GM12874 (cell line): Measurements from ENCODE around the gene COL2A1.

Source experiments
- CTCF ChIP-seq: IDR thresholded peaks from 2 replicates; pipeline ENCODE4 v1.5.1; 2011; ENCODE audit warnings: low read depth, mild to moderate bottlenecking, control low read depth, low read length, moderate library complexity; ENCODE audit not compliant: insufficient read depth

Gene COL2A1

GRCh38 chr12:47954058-47954457 lies 50.2 kb downstream of the COL2A1 start:
- TF ChIP-seq CTCF, result no peak

DNA sequence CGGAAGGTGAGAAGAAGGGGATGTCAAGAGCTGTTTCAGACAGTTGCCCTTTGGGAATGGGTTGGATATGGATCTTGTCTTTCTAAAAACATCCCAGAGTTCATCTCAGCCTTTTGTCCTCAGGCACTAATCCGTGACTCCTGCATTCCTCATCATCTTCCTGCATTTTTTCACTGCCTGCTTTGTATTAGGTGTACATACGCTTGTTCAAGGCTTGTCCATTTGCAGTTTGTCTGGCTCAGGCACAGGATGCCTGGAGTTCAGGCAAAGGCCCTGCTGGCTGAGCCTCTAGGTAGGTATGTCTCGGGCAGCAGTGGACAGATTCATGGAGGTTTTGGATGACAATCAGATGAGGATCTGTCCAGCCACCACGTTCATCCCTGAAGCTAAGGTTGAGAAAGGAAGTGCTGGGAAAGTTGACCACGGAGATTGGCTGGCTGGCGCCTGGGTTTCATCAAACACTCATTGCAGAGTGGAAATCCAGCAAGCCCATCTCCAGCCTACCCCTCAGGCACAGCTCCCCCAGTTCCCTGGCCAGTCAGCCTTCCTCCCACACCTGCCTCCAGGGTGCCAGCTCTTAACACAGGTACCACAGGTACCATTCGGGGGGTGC lies 53.3 kb downstream of the COL2A1 start:
- no peak for TF ChIP-seq CTCF

DNA sequence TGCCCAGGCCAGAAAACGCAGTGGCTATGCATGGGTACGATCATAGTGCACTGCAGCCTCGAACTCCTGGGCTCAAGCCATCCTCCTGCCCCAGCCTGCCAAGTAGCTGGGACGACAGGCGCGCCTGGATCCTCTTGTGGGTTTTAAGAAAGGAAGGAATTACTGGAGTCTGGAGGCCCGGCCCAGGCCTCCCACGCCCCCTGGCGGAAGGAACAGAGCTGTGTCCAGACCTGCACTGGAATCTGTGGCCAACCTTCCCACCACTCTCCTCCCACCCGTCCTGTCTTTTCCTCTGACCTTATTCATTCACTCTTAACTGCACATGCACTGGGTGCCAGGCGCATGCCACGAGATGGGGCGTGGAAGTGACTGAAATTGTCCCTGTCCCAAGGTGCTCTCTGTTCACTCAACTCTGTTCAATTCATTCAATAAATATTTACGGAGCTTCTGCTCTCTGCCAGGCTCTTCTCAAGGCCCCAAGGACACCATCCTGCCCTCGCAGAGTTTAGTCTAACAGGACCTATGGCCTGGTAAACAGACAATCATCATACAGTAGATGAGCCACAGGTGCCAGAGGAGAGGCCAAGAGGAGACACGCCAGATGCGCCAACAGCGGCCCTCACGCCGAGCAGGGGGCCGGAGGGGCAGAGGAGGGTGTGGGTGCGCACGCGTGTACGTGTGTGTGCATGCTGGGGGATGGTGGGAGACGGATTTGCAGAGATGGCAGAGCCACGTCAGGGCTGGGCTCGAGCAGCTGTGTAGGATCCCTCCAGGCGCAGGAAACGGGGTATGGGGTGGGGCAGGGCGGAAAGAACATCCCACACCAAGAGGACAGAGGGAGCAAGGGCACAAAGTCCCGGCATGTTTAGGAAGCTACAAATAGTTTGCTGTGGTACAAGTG lies 54.6 kb downstream of the COL2A1 start:
- peak; percentile 97 for TF ChIP-seq CTCF

DNA sequence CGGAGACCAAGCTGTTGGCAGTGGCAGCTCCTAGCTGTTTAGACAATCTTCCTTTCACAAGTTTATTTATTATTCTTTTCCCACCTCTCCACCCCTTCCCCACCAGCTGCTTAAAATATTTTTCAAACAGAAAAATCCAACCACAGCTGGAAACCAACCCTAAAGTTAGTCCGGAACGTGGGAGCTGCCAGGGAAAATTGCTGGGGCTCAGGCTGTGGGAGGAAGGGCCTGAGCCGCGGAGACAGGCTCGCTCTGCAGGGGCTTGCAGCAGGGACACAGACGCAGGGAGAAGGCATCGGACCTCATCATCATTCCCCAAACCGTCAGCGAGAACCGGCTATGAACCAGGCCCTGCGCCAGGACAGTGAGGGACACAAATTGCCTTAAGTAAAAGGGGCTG lies 56.9 kb downstream of the COL2A1 start:
- no peak for TF ChIP-seq CTCF

GRCh38 chr12:47946413-47947323 lies 57.6 kb downstream of the COL2A1 start:
- no peak for TF ChIP-seq CTCF

GRCh38 chr12:47945341-47945728 lies 58.9 kb downstream of the COL2A1 start:
- TF ChIP-seq CTCF, result no peak
